Memory B cell (primary cell): ENCODE data around the gene USB1.

ENCODE experiments used
- ATAC-seq: fragments of 150-1000 bp; cut with Tn5 transposase; 2 replicates; pipeline ENCODE4 v1.10.0; 2021; ENCODE audit warnings: low read depth, mild to moderate bottlenecking, moderate library complexity
- DNase-seq, 2 donors: peaks; one replicate each; pipeline ENCODE4 v3.0.0; 2022; ENCODE audit warnings: low spot score in 2 of 2
- H3K27ac Mint-ChIP-seq: one replicate; pipeline ENCODE4 v1.8.0; 2022; ENCODE audit warnings: mild to moderate bottlenecking, moderate library complexity, mixed read lengths
- H3K27me3 Mint-ChIP-seq: one replicate; pipeline ENCODE4 v1.8.0; 2022; ENCODE audit warnings: mixed read lengths
- H3K36me3 Mint-ChIP-seq: one replicate; pipeline ENCODE4 v1.8.0; 2022; ENCODE audit warnings: mild to moderate bottlenecking, mixed read lengths
- H3K4me1 Mint-ChIP-seq: one replicate; pipeline ENCODE4 v1.8.0; 2022; ENCODE audit warnings: mixed read lengths
- H3K4me3 Mint-ChIP-seq: one replicate; pipeline ENCODE4 v1.8.0; 2022; ENCODE audit warnings: mild to moderate bottlenecking, moderate library complexity, mixed read lengths
- H3K9me3 Mint-ChIP-seq: one replicate; pipeline ENCODE4 v1.8.0; 2022; ENCODE audit warnings: mixed read lengths

The USB1 gene

GRCh38 chr16:58062821-58063220 is 61.6 kb downstream of the USB1 start:
- Mint-ChIP-seq H3K4me1 (no peaks in the 10 kb centered on the region), H3K27me3 (peaks cover 2% of the 10 kb centered on the region), H3K36me3 (no peaks in the 10 kb centered on the region), H3K27ac (no peak overlapping the region), H3K4me3 (no peak overlapping the region), H3K9me3 (no peaks in the 10 kb centered on the region)
- ATAC-seq (no peak), DNase-seq (no peak)

- H3K27ac Mint-ChIP-seq: no peak overlapping the region
- no peaks in the 10 kb centered on the region for H3K4me1 Mint-ChIP-seq
- H3K36me3 Mint-ChIP-seq: no peaks in the 10 kb centered on the region
- no peak for DNase-seq
- peaks cover 2% of the 10 kb centered on the region for H3K27me3 Mint-ChIP-seq
- ATAC-seq: no peak
- no peaks in the 10 kb centered on the region for H3K9me3 Mint-ChIP-seq
- no peak overlapping the region for H3K4me3 Mint-ChIP-seq
Observed at GRCh38 chr16:58063377-58064076, 62.3 kb downstream of the USB1 start.

- Mint-ChIP-seq H3K36me3 (no peaks in the 10 kb centered on the region), H3K4me3 (no peak overlapping the region), H3K27me3 (peaks cover 2% of the 10 kb centered on the region), H3K27ac (no peak overlapping the region), H3K4me1 (no peaks in the 10 kb centered on the region), H3K9me3 (peaks cover 6% of the 10 kb centered on the region)
- ATAC-seq: no peak
- DNase-seq: no peak
Observed at GRCh38 chr16:58070585-58070984, 69.4 kb downstream of the USB1 start.
